GF-D8 (cell line): ENCODE measurements around the gene CAMK2A.

Experiments
- DNase-seq: peaks from one replicate; lab custom pipeline; 2025; lab: John Stamatoyannopoulos, UW

CAMK2A gene

DNA sequence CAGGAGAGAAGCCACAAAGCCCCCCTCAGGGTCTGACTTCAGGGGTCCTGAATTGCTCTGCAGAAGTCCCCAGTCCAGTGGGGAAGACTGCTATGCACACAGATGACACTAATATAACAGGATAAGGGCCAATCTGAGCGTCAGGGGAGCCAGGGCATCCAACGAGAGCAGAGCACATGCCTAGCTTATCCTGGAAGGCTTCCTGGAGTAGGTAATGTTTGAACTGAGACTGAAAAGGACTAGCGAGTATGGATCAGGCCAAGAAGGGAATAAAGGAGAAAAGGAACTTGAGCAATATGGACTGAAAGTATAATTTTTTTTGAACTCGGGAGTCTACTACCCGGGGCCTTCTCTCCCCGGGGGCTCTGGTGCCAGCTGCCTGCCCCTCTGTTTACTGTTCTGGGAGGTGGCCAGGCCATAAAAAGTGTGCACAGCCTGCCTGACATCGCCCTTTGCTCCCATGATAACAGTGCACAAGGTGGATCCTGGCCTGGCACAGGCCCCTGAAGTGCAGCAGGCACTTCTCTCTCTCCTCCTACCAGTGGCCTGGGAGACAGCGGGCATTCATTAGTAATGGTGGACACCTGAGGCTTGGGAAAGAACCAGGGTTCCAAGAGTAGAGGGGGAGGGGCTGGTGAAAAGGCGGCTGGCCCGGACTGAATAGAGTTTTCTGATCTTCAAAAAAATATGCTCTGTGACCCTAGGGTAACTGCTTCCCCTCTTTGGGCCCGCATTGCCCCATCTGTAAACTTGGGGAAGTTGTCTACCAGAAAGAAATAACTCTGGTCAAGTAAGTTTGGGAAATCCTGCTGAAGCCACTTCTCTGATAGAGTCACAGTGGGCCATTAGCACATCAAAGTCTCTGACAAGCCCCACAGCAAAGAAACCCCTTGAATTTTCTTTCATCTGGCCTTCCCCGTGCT lies 104.3 kb downstream of the CAMK2A start:
- no peak for DNase-seq

DNA sequence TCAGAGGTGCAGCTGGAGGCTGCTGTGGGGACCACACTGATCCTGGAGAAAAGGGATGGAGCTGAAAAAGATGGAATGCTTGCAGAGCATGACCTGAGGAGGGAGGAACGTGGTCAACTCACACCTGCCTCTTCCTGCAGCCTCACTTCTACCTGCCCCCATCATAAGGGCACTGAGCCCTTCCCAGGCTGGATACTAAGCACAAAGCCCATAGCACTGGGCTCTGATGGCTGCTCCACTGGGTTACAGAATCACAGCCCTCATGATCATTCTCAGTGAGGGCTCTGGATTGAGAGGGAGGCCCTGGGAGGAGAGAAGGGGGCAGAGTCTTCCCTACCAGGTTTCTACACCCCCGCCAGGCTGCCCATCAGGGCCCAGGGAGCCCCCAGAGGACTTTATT lies 105.6 kb downstream of the CAMK2A start:
- no peak for DNase-seq

DNA sequence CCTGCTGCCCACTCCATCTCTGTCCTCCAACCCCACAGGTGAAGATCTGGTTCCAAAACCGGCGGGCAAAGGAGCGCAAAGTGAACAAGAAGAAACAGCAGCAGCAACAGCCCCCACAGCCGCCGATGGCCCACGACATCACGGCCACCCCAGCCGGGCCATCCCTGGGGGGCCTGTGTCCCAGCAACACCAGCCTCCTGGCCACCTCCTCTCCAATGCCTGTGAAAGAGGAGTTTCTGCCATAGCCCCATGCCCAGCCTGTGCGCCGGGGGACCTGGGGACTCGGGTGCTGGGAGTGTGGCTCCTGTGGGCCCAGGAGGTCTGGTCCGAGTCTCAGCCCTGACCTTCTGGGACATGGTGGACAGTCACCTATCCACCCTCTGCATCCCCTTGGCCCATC lies 106.1 kb downstream of the CAMK2A start:
- no peak for DNase-seq

DNA sequence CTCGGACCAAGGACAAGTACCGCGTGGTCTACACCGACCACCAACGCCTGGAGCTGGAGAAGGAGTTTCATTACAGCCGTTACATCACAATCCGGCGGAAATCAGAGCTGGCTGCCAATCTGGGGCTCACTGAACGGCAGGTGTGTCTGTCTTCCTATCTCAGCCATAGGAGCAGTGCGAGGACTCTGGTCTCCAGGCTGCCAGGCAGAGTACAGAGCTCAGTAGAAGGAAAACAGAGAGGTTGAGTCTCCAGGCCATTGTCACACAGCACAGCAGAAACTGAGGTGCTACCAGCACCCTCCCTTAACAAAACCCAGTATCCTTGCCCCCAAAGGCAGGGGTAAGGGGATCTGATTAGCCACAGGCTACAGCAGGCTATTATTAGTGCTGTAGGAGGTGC lies 106.8 kb downstream of the CAMK2A start:
- no peak for DNase-seq

DNA sequence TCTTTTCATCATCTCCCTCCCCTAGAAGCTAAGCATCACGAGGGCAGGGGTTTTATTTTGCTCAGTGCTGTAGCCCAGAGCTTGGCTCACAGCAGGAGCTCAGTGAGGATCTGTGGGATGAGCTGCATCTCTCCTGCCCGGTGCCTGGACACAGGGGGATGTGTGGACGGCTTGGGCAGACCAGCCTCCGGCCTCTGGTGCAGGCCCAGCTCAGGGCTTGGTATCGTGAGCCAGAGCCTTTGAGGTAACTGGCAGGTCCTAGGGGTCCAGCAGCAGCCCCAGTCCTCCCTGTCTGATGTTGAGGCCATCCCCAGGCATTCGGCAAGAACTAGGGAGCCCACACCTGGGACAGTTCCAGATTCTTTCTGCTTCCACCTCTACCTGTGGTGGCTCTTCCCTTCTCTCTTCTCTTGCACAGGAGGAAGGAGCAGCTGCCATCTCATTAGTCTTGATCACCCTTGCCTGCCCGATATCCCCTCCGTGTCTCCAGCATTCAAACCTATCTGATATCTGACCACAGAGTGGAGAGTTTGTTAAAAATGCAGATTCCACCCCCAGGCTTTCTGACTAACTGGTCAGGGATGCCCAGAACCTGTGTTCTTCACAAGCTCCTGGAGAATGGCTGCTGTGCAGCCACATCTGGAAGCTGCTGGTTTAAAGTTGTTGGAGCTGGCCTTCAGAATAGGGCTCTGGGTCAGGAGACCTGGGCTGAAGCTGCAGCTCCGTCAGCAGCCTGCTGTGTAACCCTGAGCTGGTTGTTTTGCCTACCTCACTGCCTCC lies 107.6 kb downstream of the CAMK2A start:
- no peak for DNase-seq

DNA sequence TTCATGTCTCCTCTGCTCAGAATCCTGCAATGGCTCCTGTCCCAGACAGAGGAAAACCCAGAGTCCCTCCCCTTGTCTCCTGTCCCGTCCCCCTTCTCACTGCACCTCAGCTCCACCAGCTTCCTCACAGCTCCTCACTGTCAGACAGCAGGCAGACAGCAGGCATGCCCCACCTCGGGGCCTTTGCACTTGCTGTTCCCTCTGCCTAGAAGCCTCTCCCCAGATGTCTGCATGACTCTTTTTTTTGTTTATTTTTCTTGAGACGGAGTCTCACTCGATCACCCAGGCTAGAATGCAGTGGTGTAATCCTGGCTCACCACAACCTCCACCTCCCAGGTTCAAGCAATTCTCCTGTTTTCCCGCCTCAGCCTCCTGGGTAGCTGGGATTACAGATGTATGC lies 108.5 kb downstream of the CAMK2A start:
- no peak for DNase-seq

DNA sequence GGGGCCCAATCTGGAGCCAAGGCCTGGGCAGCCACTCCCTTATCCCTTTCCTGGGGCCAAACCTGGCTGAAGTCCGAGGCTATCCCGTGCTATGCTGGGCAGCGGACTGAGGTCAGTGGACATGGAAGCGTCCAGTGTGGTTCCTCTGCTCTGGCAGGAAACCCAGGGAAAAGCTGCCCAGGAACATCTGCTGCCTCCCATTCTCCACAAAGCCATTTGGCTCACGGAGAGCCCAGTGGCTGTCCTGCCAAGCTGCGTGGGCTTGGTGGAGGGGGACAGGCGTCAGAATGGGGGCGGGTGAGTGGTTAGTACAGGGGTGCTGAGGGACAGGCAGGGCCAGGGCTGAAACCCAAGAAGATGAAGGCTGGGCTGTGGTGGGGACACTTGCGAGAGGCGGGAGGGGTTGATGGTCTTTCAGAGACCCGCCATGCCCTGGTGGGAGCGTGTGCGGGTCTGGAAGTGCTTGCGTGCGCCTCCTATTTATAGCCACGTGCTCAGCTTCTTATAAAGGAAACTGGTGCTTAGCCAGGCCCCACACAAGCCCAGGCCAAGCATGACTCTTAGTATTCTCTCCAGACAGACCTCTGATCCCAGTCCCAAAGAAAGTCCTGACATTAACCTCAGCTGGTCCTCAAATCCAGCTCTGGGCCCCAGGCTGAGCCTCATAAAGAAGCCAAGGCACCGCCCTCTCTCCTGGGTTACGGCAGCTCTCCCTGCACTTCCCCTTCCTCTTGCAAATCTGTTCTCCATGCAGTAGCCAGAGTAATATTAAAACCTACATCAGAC lies 109.1 kb downstream of the CAMK2A start:
- DNase-seq: no peak

DNA sequence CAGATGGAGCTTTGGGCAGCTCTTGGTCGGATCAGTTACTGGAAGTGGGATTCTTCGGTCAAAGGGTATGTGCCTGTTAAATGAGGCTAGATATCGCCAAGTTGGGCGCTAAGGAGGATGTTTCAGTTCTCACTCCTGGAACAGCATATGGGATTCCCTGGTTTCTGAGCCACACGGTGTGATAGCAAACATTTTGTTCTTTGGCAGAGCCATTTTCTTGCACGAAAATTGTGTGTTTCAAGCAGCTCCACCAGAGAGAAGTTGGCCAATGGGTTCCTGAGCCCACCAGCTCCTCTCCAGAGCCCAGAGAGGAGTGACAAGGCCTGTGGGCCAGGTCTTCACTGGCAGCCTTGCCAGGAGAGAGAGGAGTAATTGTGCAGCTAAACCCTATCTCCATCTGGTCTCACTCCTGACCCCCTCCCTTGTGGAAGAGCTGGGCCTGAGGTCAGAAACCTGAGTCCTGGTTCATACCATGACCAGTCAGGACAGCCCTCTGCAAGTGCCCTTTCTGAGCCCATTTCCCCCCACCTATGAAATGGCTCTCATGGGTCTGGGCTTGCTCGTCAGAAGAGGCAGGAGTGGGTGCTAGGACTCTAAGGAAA lies 110.5 kb downstream of the CAMK2A start:
- no peak for DNase-seq

DNA sequence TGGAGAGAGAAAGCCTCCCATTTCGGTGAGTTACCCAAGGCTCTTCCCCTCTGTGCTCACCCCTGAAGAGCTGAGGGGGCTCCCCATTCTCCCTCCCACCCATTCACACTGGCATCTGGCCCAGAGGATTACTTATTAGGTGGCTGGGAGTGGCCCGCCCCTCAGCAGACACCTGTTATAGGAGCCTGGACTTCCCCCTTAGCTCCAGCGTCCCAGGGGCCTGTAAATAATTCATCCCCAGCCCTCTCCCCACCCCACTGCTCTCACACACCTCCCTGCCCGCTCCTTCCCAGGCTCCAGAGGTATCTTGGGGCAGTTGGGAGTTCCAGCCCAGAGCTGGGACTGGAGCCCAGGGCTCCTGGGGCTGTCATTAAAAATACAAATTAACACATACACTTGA lies 111.3 kb downstream of the CAMK2A start:
- DNase-seq: no peak

DNA sequence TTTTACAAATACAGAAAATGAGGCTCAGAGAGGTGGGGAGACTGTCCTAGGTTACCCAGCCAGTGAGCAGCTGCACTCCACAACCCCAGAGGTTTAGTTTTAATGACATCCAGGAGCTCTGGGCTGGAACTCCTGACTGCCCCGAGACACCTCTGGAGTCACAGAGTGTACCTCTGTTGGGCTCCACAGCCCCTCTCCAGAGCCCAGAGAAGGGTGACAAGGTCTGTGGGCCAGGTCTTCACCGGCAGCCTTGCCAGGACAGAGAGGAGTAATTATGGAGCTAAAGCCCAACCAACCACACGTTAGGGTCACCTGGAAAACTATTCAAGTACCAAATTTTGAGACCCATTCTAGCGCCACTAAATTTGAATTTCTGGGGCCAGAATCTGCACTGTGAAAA lies 111.9 kb downstream of the CAMK2A start:
- no peak for DNase-seq

DNA sequence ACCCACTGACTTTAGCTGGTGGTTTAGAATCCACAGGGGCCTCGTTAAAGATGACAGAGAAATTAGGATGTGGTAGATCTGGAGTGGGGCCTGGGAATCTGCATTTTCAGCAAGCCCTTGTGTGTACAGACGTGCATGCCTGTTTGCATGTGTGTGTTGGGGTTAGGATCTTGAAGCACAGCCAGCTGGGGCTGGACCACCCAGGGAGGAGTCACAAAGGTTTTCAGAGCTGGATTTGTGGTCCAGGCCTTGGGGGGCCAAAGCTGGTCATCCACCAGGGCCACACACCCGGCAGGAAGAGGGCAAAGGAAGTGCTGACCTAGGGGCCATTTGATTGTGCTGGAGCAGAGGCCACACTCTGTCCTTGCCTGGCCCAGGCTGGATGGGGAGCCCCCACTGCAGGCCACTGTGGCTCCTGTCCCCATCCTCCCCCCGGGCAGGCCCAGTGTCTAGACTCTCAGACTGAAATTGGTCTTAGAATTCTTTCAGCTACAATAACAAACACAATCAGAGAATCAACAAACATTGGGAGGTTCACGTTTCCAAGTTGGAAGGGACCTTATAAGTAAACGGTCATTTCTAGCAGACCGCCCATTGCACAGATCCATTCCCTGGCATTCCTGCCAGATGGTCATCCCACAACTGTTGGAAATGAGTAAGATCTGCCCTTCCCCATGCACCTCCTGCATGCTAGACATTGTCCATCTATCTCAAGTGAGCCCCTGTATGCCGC lies 112.7 kb downstream of the CAMK2A start:
- DNase-seq: no peak

DNA sequence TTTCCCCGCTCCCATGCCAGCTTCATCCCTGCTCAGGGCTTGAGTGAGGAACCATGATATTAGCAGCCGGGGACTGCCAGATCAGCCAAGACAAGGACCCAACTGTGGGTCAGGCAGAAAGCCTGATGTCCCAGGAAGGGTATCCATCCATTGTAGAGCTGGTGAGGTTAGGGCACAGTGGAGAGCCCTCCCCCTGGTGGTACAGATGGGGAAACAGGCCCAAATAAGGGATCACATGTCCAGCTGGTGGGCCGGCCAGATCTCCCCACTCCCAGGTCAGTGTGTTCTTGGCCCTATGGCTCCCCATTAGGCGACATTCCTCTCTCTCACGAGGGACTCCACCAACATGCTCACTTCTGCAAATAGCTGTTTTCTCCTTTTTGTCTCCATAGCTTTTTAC lies 114.0 kb downstream of the CAMK2A start:
- no peak for DNase-seq

DNA sequence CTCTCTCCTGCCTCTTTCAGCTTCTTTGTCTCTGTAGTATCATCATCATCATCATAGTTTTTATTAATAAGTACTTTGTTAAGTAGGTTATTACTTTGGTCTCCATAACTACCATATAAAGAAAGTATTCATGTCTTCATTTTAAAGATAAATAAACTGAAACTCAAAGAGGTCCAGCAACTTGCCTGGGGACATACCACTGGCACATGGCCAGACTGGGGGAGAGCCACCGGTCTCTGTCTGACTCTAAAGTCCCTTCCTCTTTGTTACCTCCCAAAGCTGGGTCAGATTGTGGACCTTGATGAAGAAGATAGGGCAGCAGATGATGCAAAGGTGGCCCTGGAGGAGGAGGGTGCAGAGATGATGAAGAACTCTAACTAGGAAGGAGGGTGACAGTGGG lies 114.5 kb downstream of the CAMK2A start:
- no peak for DNase-seq

DNA sequence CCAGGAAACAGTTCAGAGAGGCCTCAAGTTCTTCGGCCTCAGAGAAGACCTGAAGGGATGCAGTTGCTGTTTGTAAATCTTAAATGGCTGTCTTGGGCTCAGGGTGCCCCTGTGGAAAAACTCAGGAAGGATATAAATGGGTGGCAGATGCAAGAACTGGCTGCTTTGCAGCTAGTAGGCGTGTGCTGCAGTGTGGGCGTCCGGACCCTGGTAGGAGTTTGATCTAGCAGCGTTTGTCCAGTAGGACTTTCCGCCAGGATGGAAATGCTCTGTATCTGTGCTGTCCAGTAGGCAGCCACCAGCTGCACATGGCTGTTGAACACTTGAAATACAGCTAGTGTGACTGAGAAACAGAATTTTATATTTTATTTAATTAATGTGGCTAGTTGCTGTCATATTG lies 115.3 kb downstream of the CAMK2A start:
- DNase-seq: no peak

DNA sequence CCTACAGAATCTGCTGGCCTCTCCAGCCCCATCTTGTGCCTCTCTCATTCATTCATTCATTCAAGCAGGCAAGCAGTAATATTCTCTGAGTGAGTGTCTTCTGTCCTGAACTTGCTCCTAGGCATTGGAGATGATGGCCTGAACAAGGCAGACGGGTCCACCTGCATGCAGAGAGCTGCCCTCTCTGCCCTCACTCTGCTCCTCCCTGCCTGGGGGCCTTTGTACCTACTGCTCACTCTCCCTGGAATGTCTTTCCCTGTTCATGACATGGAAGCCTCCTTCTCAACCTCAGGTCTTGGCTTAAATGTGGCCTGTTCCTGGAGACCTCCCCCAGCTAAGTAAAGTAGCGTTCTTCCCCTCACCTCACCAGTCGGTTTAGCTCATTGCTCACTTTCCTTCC lies 116.4 kb downstream of the CAMK2A start:
- no peak for DNase-seq

DNA sequence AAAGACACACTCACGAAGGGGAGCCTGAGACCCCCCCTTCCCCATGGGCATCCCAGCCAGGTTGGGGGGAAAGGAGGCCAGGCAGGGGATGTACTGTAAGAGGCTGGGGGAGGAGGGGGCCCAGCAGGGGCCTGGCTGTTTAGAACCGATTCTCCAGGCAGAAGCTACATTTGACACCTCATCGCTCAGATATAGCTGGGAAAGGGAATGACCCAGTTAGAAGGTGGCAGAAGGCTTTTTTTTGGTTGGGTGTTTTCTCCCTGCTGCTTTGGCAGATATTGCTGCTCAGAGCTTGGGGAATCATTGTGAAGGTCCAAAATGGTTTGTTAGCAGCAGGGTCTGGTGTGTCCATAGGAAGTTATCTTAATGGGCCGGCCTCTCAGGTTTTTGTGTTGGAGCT lies 117.0 kb downstream of the CAMK2A start:
- no peak for DNase-seq

DNA sequence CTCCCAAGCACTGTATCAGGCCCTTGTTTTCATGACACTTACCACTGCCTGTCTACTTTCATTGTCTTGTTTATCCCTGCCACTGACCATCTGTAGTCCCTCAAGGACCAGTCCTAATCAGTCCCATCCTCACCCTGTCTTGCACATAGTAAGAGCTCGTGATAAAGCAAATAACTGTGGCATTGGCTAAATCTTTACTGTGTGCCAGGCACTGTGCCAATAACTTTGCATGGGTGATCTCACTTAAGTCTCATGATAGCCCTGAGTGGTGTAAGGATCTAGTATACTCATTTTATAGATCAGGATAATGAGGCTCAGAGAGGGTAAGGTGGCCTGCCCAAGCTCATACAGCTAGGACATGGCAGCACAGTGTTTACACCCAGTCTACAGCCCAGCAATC lies 117.4 kb downstream of the CAMK2A start:
- DNase-seq: no peak
